LNCAP (cell line): ENCODE data around the gene LCMT1.

ENCODE experiments used
- TF ChIP-seq, protein P1 (sequence below): fragments of 450-650 bp; IDR thresholded peaks from 2 replicates; pipeline ENCODE4 v1.5.1; 2017; ENCODE audit warnings: mild to moderate bottlenecking

LCMT1 gene

DNA sequence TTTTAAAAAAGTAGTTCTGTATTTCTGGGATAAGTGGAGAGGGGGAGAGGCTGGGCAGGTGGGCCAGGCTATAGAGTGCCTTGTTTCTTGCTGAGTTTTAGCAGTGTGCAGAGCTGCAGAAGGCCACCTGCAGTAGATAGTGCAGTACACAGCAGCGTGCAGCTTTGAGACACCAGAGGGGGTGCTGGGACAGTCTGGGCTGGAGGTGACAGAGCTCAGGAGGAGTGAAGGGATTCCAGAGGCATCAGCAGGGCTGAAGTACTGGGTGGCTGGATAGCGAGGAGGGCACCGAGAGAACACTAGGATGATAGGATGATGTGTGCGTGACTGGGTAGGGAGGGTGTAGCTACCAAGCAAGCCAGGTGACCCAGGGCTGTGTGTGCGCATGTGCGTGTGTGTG lies 26.6 kb downstream of the LCMT1 start:
- TF ChIP-seq, protein P1, sequence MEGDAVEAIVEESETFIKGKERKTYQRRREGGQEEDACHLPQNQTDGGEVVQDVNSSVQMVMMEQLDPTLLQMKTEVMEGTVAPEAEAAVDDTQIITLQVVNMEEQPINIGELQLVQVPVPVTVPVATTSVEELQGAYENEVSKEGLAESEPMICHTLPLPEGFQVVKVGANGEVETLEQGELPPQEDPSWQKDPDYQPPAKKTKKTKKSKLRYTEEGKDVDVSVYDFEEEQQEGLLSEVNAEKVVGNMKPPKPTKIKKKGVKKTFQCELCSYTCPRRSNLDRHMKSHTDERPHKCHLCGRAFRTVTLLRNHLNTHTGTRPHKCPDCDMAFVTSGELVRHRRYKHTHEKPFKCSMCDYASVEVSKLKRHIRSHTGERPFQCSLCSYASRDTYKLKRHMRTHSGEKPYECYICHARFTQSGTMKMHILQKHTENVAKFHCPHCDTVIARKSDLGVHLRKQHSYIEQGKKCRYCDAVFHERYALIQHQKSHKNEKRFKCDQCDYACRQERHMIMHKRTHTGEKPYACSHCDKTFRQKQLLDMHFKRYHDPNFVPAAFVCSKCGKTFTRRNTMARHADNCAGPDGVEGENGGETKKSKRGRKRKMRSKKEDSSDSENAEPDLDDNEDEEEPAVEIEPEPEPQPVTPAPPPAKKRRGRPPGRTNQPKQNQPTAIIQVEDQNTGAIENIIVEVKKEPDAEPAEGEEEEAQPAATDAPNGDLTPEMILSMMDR = no peak

DNA sequence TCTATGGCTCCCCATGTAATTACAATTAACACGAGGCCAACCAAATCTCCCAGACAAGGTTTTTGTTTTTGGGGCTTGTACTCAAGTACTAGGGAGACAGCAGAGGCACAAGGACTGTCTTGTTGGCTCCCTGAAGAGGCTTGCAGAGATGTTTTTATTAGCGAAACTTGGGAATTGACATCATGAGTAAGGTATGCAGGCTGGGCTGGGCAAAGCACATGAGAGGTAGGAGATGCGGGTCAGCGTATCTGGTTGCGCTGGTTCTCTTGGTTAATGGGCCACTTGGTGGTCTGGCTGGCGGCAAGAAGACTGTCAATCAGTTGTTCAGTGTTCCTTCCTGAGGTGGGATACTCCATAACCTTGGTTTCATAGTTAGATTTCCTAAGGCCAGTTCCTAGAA lies 28.9 kb downstream of the LCMT1 start:
- TF ChIP-seq, protein P1 = no peak

DNA sequence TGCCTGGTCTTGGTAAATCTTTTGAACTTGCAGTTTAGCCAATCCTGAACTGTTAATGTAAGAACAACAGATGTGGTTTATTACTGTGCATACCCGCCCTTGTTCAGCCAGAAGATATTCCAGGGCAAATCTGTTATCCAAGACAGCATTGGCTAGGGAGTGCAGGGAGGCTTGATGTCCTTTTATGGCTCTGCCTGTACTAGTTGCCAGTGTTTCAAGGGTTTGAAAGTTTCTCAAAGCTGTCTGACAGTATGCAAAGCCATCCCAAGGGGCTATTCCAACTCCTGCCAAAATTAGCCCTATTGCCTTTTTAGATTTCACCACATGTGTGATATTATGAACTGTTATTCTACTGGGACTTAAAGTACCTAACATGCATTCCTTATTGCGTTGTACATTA lies 30.1 kb downstream of the LCMT1 start:
- TF ChIP-seq, protein P1 = no peak

DNA sequence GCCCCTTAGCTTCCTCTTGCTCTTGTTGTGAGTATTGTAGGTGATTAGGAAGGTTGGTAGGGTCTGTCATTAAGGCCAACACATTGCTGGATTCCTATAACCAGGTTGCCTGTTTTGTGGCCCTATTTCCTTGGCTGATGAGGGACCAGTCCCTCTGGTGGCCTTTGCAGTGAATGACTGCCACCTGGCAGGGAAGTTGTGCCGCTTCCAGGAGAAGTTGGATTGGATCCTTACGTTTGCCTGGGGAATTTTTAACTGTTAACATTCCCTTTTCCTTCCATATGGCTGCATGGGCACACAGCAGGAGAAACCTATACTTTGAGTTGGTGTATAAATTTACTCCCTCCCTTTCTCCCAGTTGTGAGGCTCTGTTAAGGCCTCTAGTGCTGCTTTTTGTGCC lies 32.4 kb downstream of the LCMT1 start:
- TF ChIP-seq, protein P1 = peak; percentile 69

DNA sequence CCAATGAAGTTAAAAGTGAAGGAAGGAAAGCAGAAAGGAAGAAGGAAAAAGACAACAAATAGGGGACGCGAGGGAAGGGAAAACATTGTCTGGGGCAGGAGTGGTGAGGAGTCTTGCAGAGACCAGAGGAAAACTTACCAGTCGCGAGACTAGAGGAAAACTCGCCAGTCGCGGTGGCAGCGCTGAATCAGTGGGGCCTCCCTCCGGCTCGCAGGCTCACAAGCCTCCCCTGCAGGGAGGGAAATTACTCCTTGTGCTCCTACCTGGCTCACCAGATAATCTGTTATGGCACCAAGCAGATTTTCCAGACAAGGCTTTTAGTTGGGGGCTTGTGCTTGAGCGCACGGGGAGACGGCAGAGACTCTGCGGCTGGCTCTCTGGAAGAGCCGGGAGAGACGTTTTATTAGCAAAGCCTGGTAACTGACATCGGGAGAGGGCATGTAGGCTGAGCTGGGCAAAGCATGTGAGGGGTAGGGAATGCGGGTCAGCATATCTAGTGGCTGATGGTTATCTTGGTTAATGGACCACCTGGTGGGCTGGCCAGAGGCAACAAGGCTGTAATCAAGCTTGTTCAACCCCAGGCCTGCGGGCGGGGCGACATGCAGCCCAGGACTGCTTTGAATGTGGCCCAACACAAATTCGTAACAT lies 37.1 kb downstream of the LCMT1 start:
- TF ChIP-seq, protein P1 = no peak

DNA sequence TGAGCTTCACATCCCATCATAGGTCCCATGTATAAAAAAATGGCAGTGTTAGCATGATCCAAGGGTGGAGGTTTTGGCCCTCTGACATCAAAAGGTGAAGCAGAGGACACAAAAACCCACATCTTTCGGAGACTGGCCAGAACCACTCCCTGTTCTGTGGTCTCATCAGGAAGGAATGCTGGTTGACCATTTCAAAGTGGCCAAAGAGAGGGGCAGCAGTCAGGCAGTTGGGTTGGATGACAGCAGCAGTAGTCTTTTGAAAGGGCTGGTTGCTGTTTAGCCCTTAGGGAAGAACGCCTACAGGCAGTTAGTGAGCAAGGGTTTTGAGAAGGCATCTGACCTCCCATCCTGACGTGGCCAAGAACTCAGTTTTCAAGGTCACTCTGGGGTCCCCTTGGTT lies 40.5 kb downstream of the LCMT1 start:
- TF ChIP-seq, protein P1 = no peak

DNA sequence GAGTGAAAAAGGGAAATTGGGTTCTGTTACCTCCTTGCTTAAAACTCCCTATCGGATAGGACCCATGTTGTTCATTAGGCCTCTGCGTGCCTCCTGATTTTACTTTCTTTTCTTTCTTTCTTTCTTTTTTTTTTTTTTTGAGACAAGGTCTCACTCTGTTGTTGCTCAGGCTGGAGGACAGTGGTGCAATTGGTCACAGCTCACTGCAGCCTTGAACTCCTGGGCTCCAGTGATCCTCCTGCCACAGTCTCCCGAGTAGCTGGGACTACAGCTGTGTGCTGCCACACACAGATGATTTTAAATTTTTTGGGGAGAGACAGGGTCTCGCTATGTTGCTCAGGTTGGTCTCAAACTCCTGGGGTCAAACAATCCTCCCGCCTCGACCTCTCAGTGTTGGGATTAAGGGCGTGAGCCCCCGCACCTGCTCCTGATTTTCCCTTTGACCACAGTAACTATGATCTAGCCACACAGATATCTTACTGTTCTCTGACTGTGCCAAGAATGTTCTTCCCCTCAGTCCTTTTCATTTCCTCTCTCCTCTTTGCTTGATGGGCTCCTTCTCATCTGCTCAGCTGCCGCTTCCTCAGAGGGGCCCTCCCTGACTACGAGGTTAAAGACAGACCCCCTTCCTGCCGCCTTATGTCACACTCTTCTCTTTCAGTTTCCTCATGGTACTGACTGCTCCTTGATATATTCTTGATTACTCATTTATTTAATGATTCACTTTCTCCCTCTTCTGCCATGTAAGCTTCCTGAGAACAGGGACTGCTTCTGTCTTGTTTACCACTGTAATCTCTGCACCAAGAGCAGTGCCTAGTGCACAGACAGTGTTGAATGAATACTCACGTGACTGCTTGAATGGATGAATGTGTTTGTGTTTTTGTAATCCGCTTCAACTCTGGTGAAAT lies 44.3 kb downstream of the LCMT1 start:
- TF ChIP-seq, protein P1 = no peak
